ENCODE results near the gene KRTAP16-1.

DNA sequence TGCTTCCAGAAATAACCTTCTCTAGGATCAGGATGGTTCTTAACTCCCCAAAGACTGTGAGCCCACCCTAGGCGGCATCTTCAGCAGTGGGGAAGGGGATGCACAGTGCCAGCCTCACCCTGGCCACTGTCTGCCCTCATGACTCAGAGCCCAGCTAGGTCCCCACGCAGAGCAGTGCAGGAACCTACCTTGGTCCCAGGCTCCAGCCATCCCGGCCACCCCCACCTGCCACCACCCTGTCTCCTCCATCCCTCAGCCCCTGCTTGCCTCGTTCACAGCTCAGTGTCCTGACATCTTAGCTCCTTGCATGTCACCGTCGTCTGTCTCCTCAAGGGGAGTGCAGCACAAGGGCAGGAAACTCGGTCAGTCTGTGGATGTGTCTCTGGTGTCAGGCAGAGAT lies 22.5 kb upstream of the KRTAP16-1 start:
- TF ChIP-seq, protein P1, sequence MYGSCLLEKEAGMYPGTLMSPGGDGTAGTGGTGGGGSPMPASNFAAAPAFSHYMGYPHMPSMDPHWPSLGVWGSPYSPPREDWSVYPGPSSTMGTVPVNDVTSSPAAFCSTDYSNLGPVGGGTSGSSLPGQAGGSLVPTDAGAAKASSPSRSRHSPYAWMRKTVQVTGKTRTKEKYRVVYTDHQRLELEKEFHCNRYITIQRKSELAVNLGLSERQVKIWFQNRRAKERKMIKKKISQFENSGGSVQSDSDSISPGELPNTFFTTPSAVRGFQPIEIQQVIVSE (CRISPR knock-in tag; IDR thresholded peaks at IDR 0.05; ENCODE audit: borderline replicate concordance): no peak
- TF ChIP-seq NFYB (CRISPR knock-in tag; conservative IDR thresholded peaks at IDR 0.05; ENCODE audit: low read depth) (no peak), CREM (CRISPR knock-in tag; IDR thresholded peaks at IDR 0.05) (no peak), TCF7 (CRISPR knock-in tag; IDR thresholded peaks at IDR 0.05; ENCODE audit: low read depth) (no peak), NR2C2 (CRISPR knock-in tag; IDR thresholded peaks at IDR 0.05) (no peak)
- TF ChIP-seq, protein P2, sequence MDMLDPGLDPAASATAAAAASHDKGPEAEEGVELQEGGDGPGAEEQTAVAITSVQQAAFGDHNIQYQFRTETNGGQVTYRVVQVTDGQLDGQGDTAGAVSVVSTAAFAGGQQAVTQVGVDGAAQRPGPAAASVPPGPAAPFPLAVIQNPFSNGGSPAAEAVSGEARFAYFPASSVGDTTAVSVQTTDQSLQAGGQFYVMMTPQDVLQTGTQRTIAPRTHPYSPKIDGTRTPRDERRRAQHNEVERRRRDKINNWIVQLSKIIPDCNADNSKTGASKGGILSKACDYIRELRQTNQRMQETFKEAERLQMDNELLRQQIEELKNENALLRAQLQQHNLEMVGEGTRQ (CRISPR knock-in tag; IDR thresholded peaks at IDR 0.05): no peak
- TF ChIP-seq, protein P3, sequence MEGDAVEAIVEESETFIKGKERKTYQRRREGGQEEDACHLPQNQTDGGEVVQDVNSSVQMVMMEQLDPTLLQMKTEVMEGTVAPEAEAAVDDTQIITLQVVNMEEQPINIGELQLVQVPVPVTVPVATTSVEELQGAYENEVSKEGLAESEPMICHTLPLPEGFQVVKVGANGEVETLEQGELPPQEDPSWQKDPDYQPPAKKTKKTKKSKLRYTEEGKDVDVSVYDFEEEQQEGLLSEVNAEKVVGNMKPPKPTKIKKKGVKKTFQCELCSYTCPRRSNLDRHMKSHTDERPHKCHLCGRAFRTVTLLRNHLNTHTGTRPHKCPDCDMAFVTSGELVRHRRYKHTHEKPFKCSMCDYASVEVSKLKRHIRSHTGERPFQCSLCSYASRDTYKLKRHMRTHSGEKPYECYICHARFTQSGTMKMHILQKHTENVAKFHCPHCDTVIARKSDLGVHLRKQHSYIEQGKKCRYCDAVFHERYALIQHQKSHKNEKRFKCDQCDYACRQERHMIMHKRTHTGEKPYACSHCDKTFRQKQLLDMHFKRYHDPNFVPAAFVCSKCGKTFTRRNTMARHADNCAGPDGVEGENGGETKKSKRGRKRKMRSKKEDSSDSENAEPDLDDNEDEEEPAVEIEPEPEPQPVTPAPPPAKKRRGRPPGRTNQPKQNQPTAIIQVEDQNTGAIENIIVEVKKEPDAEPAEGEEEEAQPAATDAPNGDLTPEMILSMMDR (IDR thresholded peaks at IDR 0.05): no peak
- TF ChIP-seq, protein P4, sequence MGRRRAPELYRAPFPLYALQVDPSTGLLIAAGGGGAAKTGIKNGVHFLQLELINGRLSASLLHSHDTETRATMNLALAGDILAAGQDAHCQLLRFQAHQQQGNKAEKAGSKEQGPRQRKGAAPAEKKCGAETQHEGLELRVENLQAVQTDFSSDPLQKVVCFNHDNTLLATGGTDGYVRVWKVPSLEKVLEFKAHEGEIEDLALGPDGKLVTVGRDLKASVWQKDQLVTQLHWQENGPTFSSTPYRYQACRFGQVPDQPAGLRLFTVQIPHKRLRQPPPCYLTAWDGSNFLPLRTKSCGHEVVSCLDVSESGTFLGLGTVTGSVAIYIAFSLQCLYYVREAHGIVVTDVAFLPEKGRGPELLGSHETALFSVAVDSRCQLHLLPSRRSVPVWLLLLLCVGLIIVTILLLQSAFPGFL (CRISPR knock-in tag; IDR thresholded peaks at IDR 0.05; ENCODE audit: borderline replicate concordance): no peak
